SK-N-SH (cell line): ENCODE results near the gene ARHGEF28.

Source experiments
- CTCF ChIP-seq: fragments of 200-600 bp; sonication (generic); IDR thresholded peaks from 2 replicates; pipeline ENCODE4 v1.6.1; 2017; ENCODE audit warnings: antibody characterized with exemption, mild to moderate bottlenecking, moderate library complexity
- FOXM1 ChIP-seq: IDR thresholded peaks from 2 replicates; pipeline ENCODE4 v1.4.0; 2012; ENCODE audit warnings: low read depth, mild to moderate bottlenecking
- GABPA ChIP-seq: IDR thresholded peaks from 2 replicates; pipeline ENCODE4 v1.4.0; 2012; ENCODE audit warnings: low read depth, mild to moderate bottlenecking
- JUND ChIP-seq: IDR thresholded peaks from 2 replicates; pipeline ENCODE4 v1.4.0; 2012
- MAX ChIP-seq: IDR thresholded peaks from 2 replicates; pipeline ENCODE4 v1.4.0; 2012; ENCODE audit warnings: low read depth
- POLR2AphosphoS5 ChIP-seq: IDR thresholded peaks from 2 replicates; pipeline ENCODE4 v1.6.1; 2012; ENCODE audit warnings: low read depth, low read length
- REST ChIP-seq: IDR thresholded peaks from 2 replicates; pipeline ENCODE4 v1.6.1; 2012; ENCODE audit warnings: mild to moderate bottlenecking, low read depth, low read length, moderate library complexity
- YY1 ChIP-seq: IDR thresholded peaks from 2 replicates; pipeline ENCODE4 v1.4.0; 2012; ENCODE audit warnings: low read depth, mild to moderate bottlenecking
- ZBTB33 ChIP-seq: IDR thresholded peaks from 2 replicates; pipeline ENCODE4 v1.4.0; 2012; ENCODE audit warnings: low read depth, borderline replicate concordance

GRCh38 chr5:73834693-73835092 lies 208.7 kb downstream of the ARHGEF28 start:
- TF ChIP-seq MAX, result no peak
- no peak for TF ChIP-seq CTCF
- no peak for TF ChIP-seq FOXM1
- no peak for TF ChIP-seq JUND
- TF ChIP-seq YY1, result no peak
- TF ChIP-seq REST, result no peak
- TF ChIP-seq ZBTB33, result no peak
- TF ChIP-seq GABPA, result no peak
- no peak for TF ChIP-seq POLR2AphosphoS5
